ENCODE results near the gene WNT2B. TPM values are rescaled to one million over a fixed set of nuclear protein-coding genes. Genes with fewer than 3 reads are reported as not detected.

WNT2B gene
- total RNA-seq, 1 experiment from 2014 or later: 1.2 TPM

GRCh38 chr1:112517646-112518045 lies 8.9 kb downstream of the WNT2B start (continued):
- TF ChIP-seq ERG (CRISPR knock-in tag; IDR thresholded peaks at IDR 0.05) (no peak), GABPB1 (CRISPR knock-in tag; IDR thresholded peaks at IDR 0.05) (no peak), STAT6 (CRISPR knock-in tag; conservative IDR thresholded peaks at IDR 0.05; ENCODE audit: low read depth) (no peak), SMAD4 (CRISPR knock-in tag; IDR thresholded peaks at IDR 0.05) (no peak), IRF1 (CRISPR knock-in tag; IDR thresholded peaks at IDR 0.05) (no peak), IRF2 (CRISPR knock-in tag; IDR thresholded peaks at IDR 0.05; ENCODE audit: borderline replicate concordance, low read depth) (no peak), ZBTB21 (CRISPR knock-in tag; IDR thresholded peaks at IDR 0.05; ENCODE audit: borderline replicate concordance) (no peak)

GRCh38 chr1:112518186-112518585 lies 9.4 kb downstream of the WNT2B start:
- ChIA-PET CTCF (no interaction called here), POLR2A (no interaction called here)
- TF ChIP-seq SMAD3 (CRISPR knock-in tag; IDR thresholded peaks at IDR 0.05; ENCODE audit: borderline replicate concordance) (no peak), E2F1 (CRISPR knock-in tag; IDR thresholded peaks at IDR 0.05) (no peak), PRRX2 (CRISPR knock-in tag; IDR thresholded peaks at IDR 0.05) (no peak)
- 0 out of 2 replicates have a peak, but pooled peaks cover 4% of the 10 kb centered on the region for H3K4me1 Mint-ChIP-seq
- H3K36me3 Mint-ChIP-seq: no peaks in the 10 kb centered on the region
- H3K4me3 Mint-ChIP-seq: no peak overlapping the region
- H3K9me3 Mint-ChIP-seq: no peaks in the 10 kb centered on the region
- peaks cover 3% of the 10 kb centered on the region; the same call in 1 of the 2 replicates for H3K27me3 Mint-ChIP-seq (ENCODE audit: low read depth)
- DNase-seq (ENCODE audit: low spot score): no peak
- H3K27ac Mint-ChIP-seq: no peak overlapping the region
- no peak for ATAC-seq

GRCh38 chr1:112520166-112520565 lies 11.4 kb downstream of the WNT2B start:
- peak overlapping the region; percentile 12; the same call in 1 of the 2 replicates for H3K27ac Mint-ChIP-seq
- POLR2A ChIA-PET: no interaction called here
- H3K9me3 Mint-ChIP-seq: no peaks in the 10 kb centered on the region
- no peaks in the 10 kb centered on the region for H3K27me3 Mint-ChIP-seq (ENCODE audit: low read depth)
- TF ChIP-seq GRHL2 (CRISPR knock-in tag; IDR thresholded peaks at IDR 0.05; ENCODE audit: insufficient replicate concordance, severe bottlenecking): no peak
- no peak for TF ChIP-seq CREB1 (CRISPR knock-in tag; IDR thresholded peaks at IDR 0.05)
- TF ChIP-seq ZNF512 (CRISPR knock-in tag; IDR thresholded peaks at IDR 0.05; ENCODE audit: borderline replicate concordance): no peak
- TF ChIP-seq NFYB (CRISPR knock-in tag; conservative IDR thresholded peaks at IDR 0.05; ENCODE audit: low read depth): no peak
- TF ChIP-seq ZNF232 (CRISPR knock-in tag; IDR thresholded peaks at IDR 0.05): no peak
- TF ChIP-seq JAZF1 (CRISPR knock-in tag; IDR thresholded peaks at IDR 0.05): no peak
- no peak for TF ChIP-seq ZNF416 (CRISPR knock-in tag; IDR thresholded peaks at IDR 0.05)
- no peak for TF ChIP-seq ZBTB43 (CRISPR knock-in tag; IDR thresholded peaks at IDR 0.05)
- TF ChIP-seq NFATC4 (CRISPR knock-in tag; IDR thresholded peaks at IDR 0.05): no peak
- no peak for TF ChIP-seq SMAD3 (CRISPR knock-in tag; IDR thresholded peaks at IDR 0.05; ENCODE audit: borderline replicate concordance)
- TF ChIP-seq ZMAT4 (CRISPR knock-in tag; IDR thresholded peaks at IDR 0.05): no peak
- no peak for TF ChIP-seq E2F1 (CRISPR knock-in tag; IDR thresholded peaks at IDR 0.05)
- TF ChIP-seq ESRRA (CRISPR knock-in tag; IDR thresholded peaks at IDR 0.05; ENCODE audit: borderline replicate concordance): no peak
- H3K4me1 Mint-ChIP-seq: peaks cover 16% of the 10 kb centered on the region
- H3K4me3 Mint-ChIP-seq: no peak overlapping the region
- no peak for DNase-seq (ENCODE audit: low spot score)
- no peak for ATAC-seq
- no peaks in the 10 kb centered on the region for H3K36me3 Mint-ChIP-seq
- CTCF ChIA-PET: no interaction called here

Measured in WTC11 (cell line).